T-cell (primary cell): ENCODE data around the gene ASB8. TPM values are rescaled to one million over a fixed set of nuclear protein-coding genes. Genes with fewer than 3 reads are reported as not detected.
A peak's percentile ranks its signal among the peaks of the same experiment; 100 is the strongest.
"Not testable (repeated sequence)": the region's sequence is repeated elsewhere in the genome, so short reads cannot be mapped to it uniquely, and the experiment has no call there.

Source experiments
- ATAC-seq, 4 experiments: fragments of 200-7000 bp in 3 of 4; fragments of 150-1000 bp in 1 of 4; cut with Tn5 transposase; replicated peaks in 1 of 4; 1 replicate in 3 of 4; 2 replicates in 1 of 4; pipeline ENCODE4 v1.10.0; 2021; ENCODE audit warnings: moderate library complexity in 3 of 4, mild to moderate bottlenecking in 2 of 4, moderate number of reproducible peaks in 1 of 4
- CTCF ChIA-PET, 2 donors: fragments of 300-600 bp; sonication (Branson Sonifier 250); formaldehyde crosslinking; loops; one replicate each; lab custom pipeline; 2022; ENCODE audit warnings: antibody characterized with exemption in 2 of 2; lab: Charles Lee
- POLR2A ChIA-PET, 2 donors: fragments of 300-600 bp; sonication (Branson Sonifier 250); formaldehyde crosslinking; loops; one replicate each; lab custom pipeline; 2022; ENCODE audit warnings: antibody characterized with exemption in 2 of 2; lab: Charles Lee
- DNase-seq, 35 experiments: peaks; one replicate each; pipeline versions ENCODE4 v3.0.0 to v3.0.0-alpha.2; 2013 to 2023
- H3K27ac ChIP-seq: one replicate; pipeline ENCODE4 v1.5.1; 2013; ENCODE audit warnings: low read length
- H3K27me3 ChIP-seq, 2 experiments: replicated peaks in 1 of 2; 1 replicate in 1 of 2; 2 replicates in 1 of 2; pipeline versions ENCODE4 v1.6.1 to v1.7.0; 2013; ENCODE audit warnings: low read length in 1 of 2, mixed read lengths in 1 of 2; ENCODE audit not compliant: control insufficient read depth in 2 of 2, insufficient read depth in 2 of 2; ENCODE audit errors: extremely low read depth in 1 of 2
- H3K36me3 ChIP-seq, 2 donors: 1 replicate in 1 of 2; 2 replicates in 1 of 2; pipeline versions ENCODE4 v1.6.1 to v1.7.0; 2013; ENCODE audit warnings: low read length in 1 of 2; ENCODE audit not compliant: control insufficient read depth in 2 of 2, insufficient read depth in 1 of 2; ENCODE audit errors: extremely low read depth in 1 of 2
- H3K4me1 ChIP-seq, 2 experiments: 1 replicate in 1 of 2; 2 replicates in 1 of 2; pipeline versions ENCODE4 v1.6.1 to v1.7.0; 2013; ENCODE audit warnings: low read length in 2 of 2, mixed read lengths in 1 of 2; ENCODE audit not compliant: insufficient read depth in 2 of 2, control insufficient read depth in 1 of 2; ENCODE audit errors: extremely low read depth in 1 of 2
- H3K4me3 ChIP-seq, 2 donors: 1 replicate in 1 of 2; 2 replicates in 1 of 2; pipeline versions ENCODE4 v1.5.1 to v1.7.0; 2013; ENCODE audit warnings: mild to moderate bottlenecking in 2 of 2, low read length in 1 of 2, moderate library complexity in 1 of 2; ENCODE audit not compliant: control insufficient read depth in 1 of 2; ENCODE audit errors: extremely low read depth in 1 of 2
- H3K9me3 ChIP-seq: 2 replicates; pipeline ENCODE4 v1.7.0; 2013
- H3K27ac Mint-ChIP-seq, 2 donors: one replicate each; pipeline ENCODE4 v1.8.0; 2020 to 2021; ENCODE audit warnings: mild to moderate bottlenecking in 2 of 2, mixed read lengths in 2 of 2
- H3K27me3 Mint-ChIP-seq, 2 donors: one replicate each; pipeline ENCODE4 v1.8.0; 2021 to 2022; ENCODE audit warnings: mixed read lengths in 2 of 2
- H3K36me3 Mint-ChIP-seq: one replicate; pipeline ENCODE4 v1.8.0; 2021; ENCODE audit warnings: mixed read lengths
- H3K4me1 Mint-ChIP-seq, 3 donors: one replicate each; pipeline ENCODE4 v1.8.0; 2020 to 2022; ENCODE audit warnings: mixed read lengths in 3 of 3, mild to moderate bottlenecking in 1 of 3
- H3K4me3 Mint-ChIP-seq, 3 donors: one replicate each; pipeline ENCODE4 v1.8.0; 2020 to 2022; ENCODE audit warnings: mild to moderate bottlenecking in 3 of 3, mixed read lengths in 3 of 3, moderate library complexity in 3 of 3
- H3K9me3 Mint-ChIP-seq, 3 donors: one replicate each; pipeline ENCODE4 v1.8.0; 2020 to 2022; ENCODE audit warnings: mixed read lengths in 3 of 3
- WGBS: methylation state at CpG from one replicate; pipeline ENCODE4 v1.1.5; 2013; ENCODE audit warnings: missing lambda C conversion rate; ENCODE audit not compliant: insufficient coverage; 5-methylcytosine and 5-hydroxymethylcytosine counted together
- total RNA-seq, 35 experiments: library from RNA in 6 of 35; stranded (reverse) in 6 of 35; fragments of 120-200 nt in 1 of 35; gene quantifications; one replicate each; pipeline versions ENCODE4 v1.2.1 to v1.2.4 and lab custom pipeline; 2013 to 2026

The ASB8 gene
- total RNA-seq, 5 donors from 2014 or later (not counting 1 experiment from before 2014, with no cell fraction given): 50.0 to 59.7 (median 58.9) TPM

DNA sequence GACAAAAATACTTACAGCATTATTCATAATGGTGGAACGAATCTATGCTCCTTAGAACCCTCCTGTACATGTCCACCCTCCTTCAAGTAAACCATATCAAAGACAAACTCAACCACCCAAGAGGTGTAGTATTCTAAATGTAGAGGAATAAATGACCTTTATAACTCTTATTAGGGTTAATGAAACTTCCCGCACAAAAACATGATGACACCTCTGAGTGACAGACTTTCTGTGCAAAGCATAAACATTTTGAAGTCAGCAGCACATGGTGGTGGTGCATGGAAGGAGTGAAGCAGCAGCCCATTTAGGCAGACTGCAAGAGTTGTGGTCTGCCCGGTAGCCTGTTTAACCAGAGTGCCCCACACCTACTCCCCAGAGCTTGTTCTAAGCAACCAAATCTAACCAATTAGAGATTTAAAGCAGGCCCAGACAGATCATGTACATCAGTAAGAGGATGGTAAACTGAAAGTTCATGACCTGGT lies 615 bp upstream of the ASB8 start:
- H3K27ac Mint-ChIP-seq: peak overlapping the region; percentile 99
- Histone ChIP-seq H3K9me3 (no peaks in the 10 kb centered on the region), H3K4me3 (peak overlapping the region; percentile 89 to 97), H3K4me1 (peaks cover 8 to 26% of the 10 kb centered on the region in 2 experiments), H3K36me3 (peaks cover 0 to 3% of the 10 kb centered on the region in 2 donors), H3K27me3 (no peaks in the 10 kb centered on the region), H3K27ac (peak overlapping the region; percentile 87)
- H3K9me3 Mint-ChIP-seq: no peaks in the 10 kb centered on the region
- peak overlapping the region; percentile 94 to 96 (median 95) for H3K4me3 Mint-ChIP-seq
- no peaks in the 10 kb centered on the region for H3K27me3 Mint-ChIP-seq
- DNase-seq (peak in 3 of 35 experiments; percentile 7 to 28 (median 18)), ATAC-seq (peak in 1 of 4 experiments; percentile 28)
- peaks cover 6% of the 10 kb centered on the region for H3K36me3 Mint-ChIP-seq
- ChIA-PET POLR2A (interaction anchor here (0.8 to 1.1 kb wide), 5 partner anchors 39 to 525 kb away, joined by 3 to 4 read pairs (median 3); partner anchors contain the start of genes PFKM (in 1 of the 2) and SENP1 (in 1 of the 2)), CTCF (interaction anchor here (0.6 to 2.1 kb wide), 9 partner anchors 13 to 457 kb away, joined by 3 to 13 read pairs (median 5); partner anchors contain the start of genes CCDC184 (in 1 of the 2), PFKM (in 1 of the 2) and SENP1 (in 1 of the 2))
- no CpG with 5 or more reads among the region's 3 CpGs for WGBS
- peaks cover 48 to 55% (median 53%) of the 10 kb centered on the region in 3 donors for H3K4me1 Mint-ChIP-seq

DNA sequence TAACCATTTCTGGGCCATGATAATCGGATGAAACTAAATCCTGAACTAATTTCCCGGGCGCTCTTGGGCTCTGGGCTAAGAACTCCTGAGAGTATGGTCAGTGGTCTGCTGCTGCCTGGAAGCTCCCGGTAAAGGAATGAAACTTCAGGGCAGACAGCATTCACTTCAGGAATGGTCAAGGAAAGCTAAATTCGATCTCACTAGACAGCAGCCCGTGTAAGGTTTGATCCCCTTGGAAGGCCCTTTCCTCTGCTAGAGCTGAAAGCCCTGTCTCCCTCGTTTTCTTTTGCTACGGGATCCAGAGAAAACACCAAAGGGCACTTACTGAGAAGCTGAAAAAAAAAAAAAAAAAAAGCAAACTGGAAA lies 680 bp downstream of the ASB8 start:
- Mint-ChIP-seq H3K9me3 (no peaks in the 10 kb centered on the region), H3K27me3 (no peaks in the 10 kb centered on the region), H3K36me3 (peaks cover 7% of the 10 kb centered on the region), H3K27ac (peak overlapping the region; percentile 87 to 99), H3K4me1 (peaks cover 53 to 60% (median 58%) of the 10 kb centered on the region in 3 donors), H3K4me3 (peak overlapping the region; percentile 94 to 96 (median 95))
- DNase-seq (peak in 1 of 35 experiments; percentile 6), ATAC-seq (no peak)
- ChIA-PET CTCF (interaction anchor here (0.6 to 2.1 kb wide), 7 partner anchors 32 to 1166 kb away, joined by 3 to 9 read pairs (median 5); partner anchors contain the start of genes SENP1 (in 1 of the 2) and TROAP (in 1 of the 2)), POLR2A (interaction anchor here (0.6 to 0.8 kb wide), 6 partner anchors 49 to 1112 kb away, joined by 3 to 12 read pairs (median 4); no protein-coding TSS in a partner anchor)
- H3K27me3 ChIP-seq: no peaks in the 10 kb centered on the region
- H3K4me3 ChIP-seq: peak overlapping the region; percentile 89 to 97
- peak overlapping the region; percentile 87 for H3K27ac ChIP-seq
- 39% methylated on average over 8 of the region's 8 CpGs for WGBS
- peaks cover 0 to 11% of the 10 kb centered on the region in 2 donors for H3K36me3 ChIP-seq
- H3K4me1 ChIP-seq: peaks cover 8 to 26% of the 10 kb centered on the region in 2 experiments
- H3K9me3 ChIP-seq: no peaks in the 10 kb centered on the region

DNA sequence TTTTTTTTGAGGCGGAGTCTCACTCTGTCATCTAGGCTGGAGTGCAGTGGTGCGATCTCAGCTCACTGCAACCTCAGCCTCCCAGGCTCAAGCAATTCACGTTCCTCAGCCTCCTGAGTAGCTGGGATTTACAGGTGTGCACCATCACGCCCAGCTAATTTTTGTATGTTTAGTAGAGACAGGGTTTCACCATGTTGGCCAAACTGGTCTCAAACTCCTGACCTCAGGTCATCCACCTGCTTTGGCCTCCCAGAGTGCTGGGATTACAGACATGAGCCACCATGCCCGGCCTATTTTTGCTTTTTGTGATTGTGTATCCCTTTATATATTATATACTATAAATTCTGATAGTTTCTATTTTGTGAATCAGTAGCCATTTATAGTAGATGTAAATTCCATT lies 1.5 kb downstream of the ASB8 start:
- peaks cover 46 to 56% (median 51%) of the 10 kb centered on the region in 3 donors for H3K4me1 Mint-ChIP-seq
- H3K4me3 ChIP-seq, H3K27me3 ChIP-seq, POLR2A ChIA-PET, H3K27ac Mint-ChIP-seq, H3K27me3 Mint-ChIP-seq, H3K9me3 Mint-ChIP-seq, ATAC-seq, DNase-seq, H3K9me3 ChIP-seq, H3K27ac ChIP-seq: not testable (repeated sequence)
- WGBS: no CpG with 5 or more reads among the region's 5 CpGs
- peaks cover 11% of the 10 kb centered on the region for H3K36me3 Mint-ChIP-seq
- peak overlapping the region; percentile 94 to 96 (median 95) for H3K4me3 Mint-ChIP-seq
- CTCF ChIA-PET: interaction anchor here (0.6 to 1.2 kb wide), 3 partner anchors 9 to 33 kb away, joined by 3 to 7 read pairs (median 4); no protein-coding TSS in a partner anchor
- Histone ChIP-seq H3K36me3 (peaks cover 2 to 19% of the 10 kb centered on the region in 2 donors), H3K4me1 (peaks cover 8 to 25% of the 10 kb centered on the region in 2 experiments)

DNA sequence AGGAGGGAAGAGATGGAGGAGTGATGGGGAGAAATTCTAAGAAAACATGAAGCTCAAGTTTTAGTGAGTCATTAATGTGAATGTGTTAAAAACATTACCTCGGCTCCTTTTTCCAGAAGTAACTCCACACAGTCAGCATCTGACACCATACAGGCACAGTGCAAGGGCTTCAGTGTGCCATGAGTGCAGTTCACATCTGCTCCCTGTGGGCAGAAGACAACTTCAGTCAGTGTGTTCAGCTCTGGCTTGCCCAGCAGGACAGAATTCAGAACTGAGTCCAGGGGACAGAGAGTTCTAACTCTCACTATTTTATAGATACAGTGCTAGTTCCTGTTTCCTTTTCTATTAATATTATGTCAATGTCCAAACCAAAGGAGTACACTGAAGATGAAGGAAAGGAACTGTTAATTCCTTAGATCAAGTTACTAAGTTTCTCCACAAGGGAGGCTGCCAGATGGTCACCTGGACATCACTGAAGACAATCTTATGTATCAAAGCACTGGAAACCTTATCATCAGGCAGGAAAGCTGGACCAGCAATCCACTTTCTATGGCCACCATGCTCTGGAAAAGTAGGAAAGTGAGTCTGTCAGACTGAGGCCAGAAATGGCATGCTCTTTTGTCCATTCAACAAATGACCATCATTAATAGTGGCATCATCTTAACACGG lies 6.1 kb downstream of the ASB8 start:
- H3K36me3 Mint-ChIP-seq: peaks cover 40% of the 10 kb centered on the region
- WGBS: 100% methylated on average over 1 of the region's 2 CpGs

DNA sequence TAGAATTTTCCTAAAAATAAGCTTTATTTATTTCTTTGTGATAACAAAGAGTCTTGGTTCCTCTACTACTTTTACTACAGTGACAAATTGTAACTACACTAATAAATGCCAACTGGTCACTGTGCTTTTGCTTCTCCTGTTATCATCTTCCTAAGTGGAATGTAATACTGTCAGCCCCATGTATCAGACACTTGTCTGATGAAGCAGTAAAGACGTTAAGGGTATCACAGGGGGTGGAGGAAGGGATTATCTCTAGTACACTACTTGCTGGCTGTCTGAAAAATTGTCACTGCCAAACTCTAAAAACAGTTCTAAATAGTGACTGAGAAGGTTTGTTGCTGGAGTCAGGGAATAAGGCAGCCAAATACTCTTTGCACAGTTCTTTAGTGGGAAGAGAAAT lies 11.3 kb downstream of the ASB8 start:
- peaks cover 59% of the 10 kb centered on the region for H3K36me3 Mint-ChIP-seq
- DNase-seq: no peak
- peaks cover 0 to 2% (median 1%) of the 10 kb centered on the region in 3 donors for H3K4me1 Mint-ChIP-seq
- no peaks in the 10 kb centered on the region for H3K27me3 ChIP-seq
- H3K27ac Mint-ChIP-seq: no peak overlapping the region
- CTCF ChIA-PET: interaction anchor here (0.5 to 0.8 kb wide), 2 partner anchors 9 to 77 kb away, joined by 3 read pairs; no protein-coding TSS in a partner anchor
- no peak overlapping the region for H3K27ac ChIP-seq
- POLR2A ChIA-PET: no interaction called here
- no peaks in the 10 kb centered on the region for H3K9me3 ChIP-seq
- H3K27me3 Mint-ChIP-seq: no peaks in the 10 kb centered on the region
- no peak overlapping the region for H3K4me3 Mint-ChIP-seq
- no peaks in the 10 kb centered on the region for H3K4me1 ChIP-seq
- no peak for ATAC-seq
- no peaks in the 10 kb centered on the region for H3K9me3 Mint-ChIP-seq
- peaks cover 0 to 87% of the 10 kb centered on the region in 2 donors for H3K36me3 ChIP-seq
- H3K4me3 ChIP-seq: no peak overlapping the region
- no CpG with 5 or more reads among the region's 1 CpG for WGBS

More for the DNA sequence above, 6.1 kb downstream of the ASB8 start:
- Histone ChIP-seq H3K36me3 (peaks cover 2 to 61% of the 10 kb centered on the region in 2 donors), H3K9me3 (no peaks in the 10 kb centered on the region), H3K27ac (no peak overlapping the region), H3K4me3 (no peak overlapping the region), H3K4me1 (peaks cover 0 to 4% of the 10 kb centered on the region in 2 experiments), H3K27me3 (no peaks in the 10 kb centered on the region)
- Mint-ChIP-seq H3K4me3 (no peak overlapping the region), H3K27ac (no peak overlapping the region), H3K4me1 (peaks cover 18 to 25% (median 22%) of the 10 kb centered on the region in 3 donors), H3K9me3 (no peaks in the 10 kb centered on the region), H3K27me3 (no peaks in the 10 kb centered on the region)
- ChIA-PET POLR2A (interaction anchor here in 1 of 2 donors (0.6 kb wide), 1 partner anchor 444 kb away, joined by 3 read pairs; no protein-coding TSS in a partner anchor), CTCF (interaction anchor here in 1 of 2 donors (1.5 kb wide), 1 partner anchor 13 kb away, joined by 4 read pairs; no protein-coding TSS in a partner anchor)
- DNase-seq (no peak), ATAC-seq (no peak)

DNA sequence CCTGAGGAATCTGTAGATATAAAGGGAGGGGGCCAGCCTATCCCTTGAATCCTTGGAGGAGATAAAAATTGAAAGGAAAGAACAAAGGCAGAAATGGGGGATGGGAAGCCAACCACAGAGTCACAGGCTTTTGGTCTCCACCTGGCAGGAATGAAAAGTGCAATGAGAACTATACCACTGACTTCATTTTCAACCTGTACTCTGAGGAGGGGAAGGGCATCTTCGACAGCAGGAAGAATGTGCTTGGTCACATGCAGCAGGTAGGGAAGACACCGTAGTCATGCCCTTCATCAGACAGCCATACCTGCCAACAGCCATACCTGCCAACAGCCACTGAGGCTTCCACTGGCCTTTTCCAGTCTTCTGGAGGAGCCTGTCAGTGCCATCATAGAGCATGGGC lies 13.4 kb downstream of the ASB8 start:
- WGBS: 100% methylated on average over 2 of the region's 2 CpGs
- no peak overlapping the region for H3K4me3 Mint-ChIP-seq
- no peak overlapping the region for H3K27ac Mint-ChIP-seq
- H3K36me3 Mint-ChIP-seq: peaks cover 45% of the 10 kb centered on the region
- no peaks in the 10 kb centered on the region for H3K9me3 Mint-ChIP-seq
- Histone ChIP-seq H3K27me3 (no peaks in the 10 kb centered on the region), H3K36me3 (peaks cover 0 to 71% of the 10 kb centered on the region in 2 donors), H3K9me3 (no peaks in the 10 kb centered on the region), H3K4me1 (no peaks in the 10 kb centered on the region), H3K27ac (no peak overlapping the region), H3K4me3 (no peak overlapping the region)
- H3K4me1 Mint-ChIP-seq: peaks cover 0 to 1% (median 0%) of the 10 kb centered on the region in 3 donors
- DNase-seq (no peak), ATAC-seq (no peak)
- H3K27me3 Mint-ChIP-seq: no peaks in the 10 kb centered on the region
- CTCF ChIA-PET: no interaction called here
- POLR2A ChIA-PET: no interaction called here
